Lower leg skin (tissue), 3 donors: ENCODE data around the gene CCDC102A.

Experiments
- CTCF ChIP-seq, 3 donors: fragments of 450-650 bp; IDR thresholded peaks; one replicate each; pipeline ENCODE4 v1.5.1; 2016; ENCODE audit warnings: antibody characterized with exemption in 3 of 3, mild to moderate bottlenecking in 3 of 3, moderate library complexity in 2 of 3
- POLR2A ChIP-seq, 2 donors: fragments of 450-650 bp; IDR thresholded peaks; one replicate each; pipeline ENCODE4 v1.6.1; 2016 to 2017; ENCODE audit warnings: antibody characterized with exemption in 2 of 2, mild to moderate bottlenecking in 1 of 2, moderate library complexity in 1 of 2

GRCh38 chr16:57537194-57537505 lies 779 bp upstream of the CCDC102A start:
- no peak for TF ChIP-seq POLR2A (IDR thresholded peaks at IDR 0.05)
- no peak for TF ChIP-seq CTCF (IDR thresholded peaks at IDR 0.05)
